Sigmoid colon (tissue), 7 donors: ENCODE data around the gene KCTD19. TPM values are rescaled to one million over a fixed set of nuclear protein-coding genes. Genes with fewer than 3 reads are reported as not detected.
A peak's percentile ranks its signal among the peaks of the same experiment; 100 is the strongest.

Experiments
- DNase-seq: peaks from one replicate; pipeline ENCODE4 v3.0.0-alpha.2; 2019
- H3K27ac ChIP-seq, 4 donors: fragments of 200-600 bp; sonication (generic); one replicate each; pipeline ENCODE4 v1.5.1; 2016 to 2019; ENCODE audit warnings: mild to moderate bottlenecking in 1 of 4
- H3K27me3 ChIP-seq, 3 donors: fragments of 200-600 bp; sonication (generic); one replicate each; pipeline ENCODE4 v1.5.1; 2019; ENCODE audit warnings: mild to moderate bottlenecking in 1 of 3
- H3K36me3 ChIP-seq, 4 donors: fragments of 200-600 bp; sonication (generic); one replicate each; pipeline ENCODE4 v1.5.1; 2016 to 2019
- H3K4me1 ChIP-seq, 4 donors: fragments of 200-600 bp; sonication (generic); one replicate each; pipeline ENCODE4 v1.5.1; 2017 to 2019
- H3K4me3 ChIP-seq, 4 donors: fragments of 200-600 bp; sonication (generic); one replicate each; pipeline ENCODE4 v1.5.1; 2017 to 2019; ENCODE audit warnings: mild to moderate bottlenecking in 2 of 4, moderate library complexity in 1 of 4
- H3K9me3 ChIP-seq, 4 donors: fragments of 200-600 bp in 3 of 4; sonication (generic) in 3 of 4; one replicate each; pipeline versions ENCODE4 v1.5.1 to v1.6.1; 2013 to 2019
- CTCF ChIP-seq, 4 experiments: fragments of 450-650 bp in 3 of 4; fragments of 200-600 bp in 1 of 4; IDR thresholded peaks; one replicate each; pipeline ENCODE4 v1.5.1; 2016 to 2019; ENCODE audit warnings: antibody characterized with exemption in 4 of 4, mild to moderate bottlenecking in 3 of 4, moderate library complexity in 2 of 4
- EP300 ChIP-seq, 4 donors: sonication (generic); formaldehyde crosslinking; IDR thresholded peaks; one replicate each; pipeline ENCODE4 v1.6.1; 2017; ENCODE audit warnings: antibody characterized with exemption in 4 of 4
- POLR2A ChIP-seq, 2 donors: fragments of 450-650 bp; IDR thresholded peaks; one replicate each; pipeline ENCODE4 v1.6.1; 2016; ENCODE audit warnings: antibody characterized with exemption in 2 of 2, mild to moderate bottlenecking in 2 of 2, moderate library complexity in 2 of 2
- POLR2AphosphoS5 ChIP-seq, 4 donors: sonication (generic); formaldehyde crosslinking; IDR thresholded peaks; one replicate each; pipeline ENCODE4 v1.6.1; 2017; ENCODE audit warnings: antibody characterized with exemption in 4 of 4
- WGBS, 2 donors: extraction: QIAGEN DNeasy Blood & Tissue Kit; methylation state at CpG; one replicate each; pipeline ENCODE4 v1.1.7; 2013; 5-methylcytosine and 5-hydroxymethylcytosine counted together
- intact Hi-C: fragments of 100-400 bp; cut with DNase I; formaldehyde crosslinking; loops from one replicate; pipeline ENCODE4 v1.15.1; 2023
- polyA plus RNA-seq, 3 donors: library from polyadenylated mRNA; stranded (reverse); fragments of 200-250 nt; gene quantifications; one replicate each; pipeline ENCODE4 v1.2.3, GENCODE V29; 2013
- total RNA-seq, 4 donors: library from RNA; depleted of rRNA; stranded (reverse); fragments of >200 nt; gene quantifications; one replicate each; pipeline ENCODE4 v1.1.0, GENCODE V29; 2016
- donor health status: healthy with polysubstance abuse.
- donor health status: Bipolar disorder and iron deficiency.
- donor health status: healthy.

KCTD19 gene
- total and polyA plus RNA-seq, 7 donors: under 0.01 to 0.04 TPM; not detected in 5

- Histone ChIP-seq H3K4me1 (peaks cover 0 to 60% (median 39%) of the 10 kb centered on the region in 4 donors), H3K27me3 (no peaks in the 10 kb centered on the region), H3K36me3 (peaks cover 3 to 23% (median 11%) of the 10 kb centered on the region in 4 donors), H3K9me3 (no peaks in the 10 kb centered on the region), H3K27ac (peak overlapping the region in 2 of 4 donors; percentile 58 to 65), H3K4me3 (no peak overlapping the region)
- DNase-seq: no peak
- TF ChIP-seq POLR2AphosphoS5 (IDR thresholded peaks at IDR 0.05) (no peak), CTCF (IDR thresholded peaks at IDR 0.05) (no peak), EP300 (IDR thresholded peaks at IDR 0.05) (no peak)
- 85 to 87% methylated on average over 4 of the region's 4 CpGs for WGBS, 2 donors
- intact Hi-C loops: no loop called here
Measured at GRCh38 chr16:67242138-67242730, 84.3 kb downstream of the KCTD19 start.

GRCh38 chr16:67241008-67241900 lies 85.3 kb downstream of the KCTD19 start:
- peak overlapping the region; percentile 42 to 65 (median 52) for H3K27ac ChIP-seq
- no peak overlapping the region for H3K4me3 ChIP-seq
- 8 to 61% methylated on average over 10 of the region's 10 CpGs for WGBS, 2 donors
- no peaks in the 10 kb centered on the region for H3K27me3 ChIP-seq
- no peak for DNase-seq
- TF ChIP-seq POLR2AphosphoS5 (IDR thresholded peaks at IDR 0.05) (peak in 1 of 4 donors; percentile 10), EP300 (IDR thresholded peaks at IDR 0.05) (no peak), POLR2A (IDR thresholded peaks at IDR 0.05) (peak in 1 of 2 donors; percentile 25)
- intact Hi-C loops: no loop called here
- peaks cover 0 to 51% (median 36%) of the 10 kb centered on the region in 4 donors for H3K4me1 ChIP-seq
- peaks cover 3 to 33% (median 15%) of the 10 kb centered on the region in 4 donors for H3K36me3 ChIP-seq
- no peaks in the 10 kb centered on the region for H3K9me3 ChIP-seq

- peaks cover 3 to 41% (median 18%) of the 10 kb centered on the region in 4 donors for H3K36me3 ChIP-seq
- 68 to 82% methylated on average over 4 of the region's 4 CpGs for WGBS, 2 donors
- no peak for DNase-seq
- peaks cover 0 to 45% (median 31%) of the 10 kb centered on the region in 4 donors for H3K4me1 ChIP-seq
- H3K4me3 ChIP-seq: no peak overlapping the region
- no peaks in the 10 kb centered on the region for H3K9me3 ChIP-seq
- TF ChIP-seq POLR2A (IDR thresholded peaks at IDR 0.05) (no peak), CTCF (IDR thresholded peaks at IDR 0.05) (no peak), EP300 (IDR thresholded peaks at IDR 0.05) (no peak), POLR2AphosphoS5 (IDR thresholded peaks at IDR 0.05) (no peak)
- intact Hi-C loops: no loop called here
- no peaks in the 10 kb centered on the region for H3K27me3 ChIP-seq
- H3K27ac ChIP-seq: peak overlapping the region; percentile 42 to 65 (median 52)
Measured at GRCh38 chr16:67240506-67240905, 86.0 kb downstream of the KCTD19 start.

Other genes with a start within 250 kb of the KCTD19 start
- gene PHAF1, start 216.8 kb downstream of the KCTD19 start, total RNA-seq: 10 to 100 TPM; 11.4 to 16.3 (median 14.0) TPM
- 1 to 10 TPM; 8.9 to 9.7 (median 9.0) TPM for gene PHAF1, start 216.8 kb downstream of the KCTD19 start, polyA plus RNA-seq
- 10 to 100 TPM in 3 of 4 donors, 1 to 10 TPM in 1; 8.7 to 18.8 (median 12.2) TPM for gene B3GNT9, start 175.7 kb downstream of the KCTD19 start, total RNA-seq
- gene B3GNT9, start 175.7 kb downstream of the KCTD19 start, polyA plus RNA-seq: 1 to 10 TPM in 2 of 3 donors, under 1 TPM in 1; 0.46 to 4.9 (median 1.2) TPM
- 10 to 100 TPM; 16.1 to 23.2 (median 19.6) TPM for gene TRADD, start 166.8 kb downstream of the KCTD19 start, total RNA-seq
- 10 to 100 TPM; 23.4 to 30.2 (median 26.4) TPM for gene TRADD, start 166.8 kb downstream of the KCTD19 start, polyA plus RNA-seq
- gene FBXL8, start 166.8 kb downstream of the KCTD19 start, total RNA-seq: 10 to 100 TPM in 2 of 4 donors, 1 to 10 TPM in 2; 7.5 to 11.8 (median 9.7) TPM
- gene FBXL8, start 166.8 kb downstream of the KCTD19 start, polyA plus RNA-seq: 10 to 100 TPM in 2 of 3 donors, 1 to 10 TPM in 1; 4.9 to 19.1 (median 10.8) TPM
- 100 to 1,000 TPM in 1 of 4 donors, 10 to 100 TPM in 3; 21.2 to 109 (median 25.8) TPM for gene HSF4, start 162.0 kb downstream of the KCTD19 start, total RNA-seq
- gene HSF4, start 162.0 kb downstream of the KCTD19 start, polyA plus RNA-seq: 10 to 100 TPM in 1 of 3 donors, 1 to 10 TPM in 2; 1.2 to 17.9 (median 3.6) TPM
- 10 to 100 TPM; 23.2 to 36.7 (median 25.9) TPM for gene NOL3, start 156.2 kb downstream of the KCTD19 start, total RNA-seq
- gene NOL3, start 156.2 kb downstream of the KCTD19 start, polyA plus RNA-seq: 10 to 100 TPM; 12.7 to 23.9 (median 13.2) TPM
- 10 to 100 TPM in 1 of 4 donors, 1 to 10 TPM in 3; 6.6 to 22.2 (median 9.7) TPM for gene MATCAP1, start 142.8 kb downstream of the KCTD19 start, total RNA-seq
- 10 to 100 TPM in 1 of 3 donors, 1 to 10 TPM in 2; 3.0 to 30.3 (median 4.8) TPM for gene MATCAP1, start 142.8 kb downstream of the KCTD19 start, polyA plus RNA-seq
- 1 to 10 TPM; 1.1 to 4.4 (median 1.9) TPM for gene EXOC3L1, start 136.6 kb downstream of the KCTD19 start, total RNA-seq
- 1 to 10 TPM; 2.5 to 8.4 (median 5.4) TPM for gene EXOC3L1, start 136.6 kb downstream of the KCTD19 start, polyA plus RNA-seq
- 10 to 100 TPM; 59.9 to 85.9 (median 76.0) TPM for gene E2F4, start 134.6 kb downstream of the KCTD19 start, total RNA-seq
- 10 to 100 TPM; 40.0 to 71.0 (median 51.7) TPM for gene E2F4, start 134.6 kb downstream of the KCTD19 start, polyA plus RNA-seq
- gene ELMO3, start 127.6 kb downstream of the KCTD19 start, total RNA-seq: 1 to 10 TPM in 2 of 4 donors, under 1 TPM in 2; 0.14 to 1.7 (median 1.1) TPM
- gene ELMO3, start 127.6 kb downstream of the KCTD19 start, polyA plus RNA-seq: 10 to 100 TPM; 31.8 to 41.8 (median 35.1) TPM
- gene TMEM208, start 99.6 kb downstream of the KCTD19 start, total RNA-seq: 10 to 100 TPM; 15.3 to 31.4 (median 24.2) TPM
- 100 to 1,000 TPM in 1 of 3 donors, 10 to 100 TPM in 2; 33.0 to 109 (median 36.5) TPM for gene TMEM208, start 99.6 kb downstream of the KCTD19 start, polyA plus RNA-seq
- gene FHOD1, start 79.3 kb downstream of the KCTD19 start, total RNA-seq: 10 to 100 TPM in 2 of 4 donors, 1 to 10 TPM in 2; 6.7 to 17.1 (median 11.5) TPM
- 10 to 100 TPM in 1 of 3 donors, 1 to 10 TPM in 2; 4.8 to 25.2 (median 5.5) TPM for gene FHOD1, start 79.3 kb downstream of the KCTD19 start, polyA plus RNA-seq
- 1 to 10 TPM in 2 of 4 donors, under 1 TPM in 1, not detected in 1; 0.68 to 6.1 (median 1.1) TPM for gene SLC9A5, start 77.8 kb downstream of the KCTD19 start, total RNA-seq
- under 1 TPM in 2 of 3 donors, not detected in 1; 0.46 to 0.99 TPM for gene SLC9A5, start 77.8 kb downstream of the KCTD19 start, polyA plus RNA-seq
- gene PLEKHG4, start 47.2 kb downstream of the KCTD19 start, total RNA-seq: 1 to 10 TPM; 1.4 to 6.2 (median 3.7) TPM
- gene PLEKHG4, start 47.2 kb downstream of the KCTD19 start, polyA plus RNA-seq: 1 to 10 TPM; 3.0 to 7.9 (median 3.5) TPM
- under 1 TPM in 1 of 4 donors, not detected in 3; 0.55 TPM for gene LRRC36, start 74 bp upstream of the KCTD19 start, total RNA-seq
- under 1 TPM in 1 of 3 donors, not detected in 2; 0.74 TPM for gene LRRC36, start 74 bp upstream of the KCTD19 start, polyA plus RNA-seq
- 10 to 100 TPM in 3 of 4 donors, 1 to 10 TPM in 1; 8.1 to 27.4 (median 16.9) TPM for gene TPPP3, start 66.8 kb upstream of the KCTD19 start, total RNA-seq
- 10 to 100 TPM in 1 of 3 donors, 1 to 10 TPM in 2; 2.4 to 13.6 (median 8.6) TPM for gene TPPP3, start 66.8 kb upstream of the KCTD19 start, polyA plus RNA-seq
- 10 to 100 TPM; 12.7 to 18.3 (median 16.1) TPM for gene ZDHHC1, start 89.7 kb upstream of the KCTD19 start, total RNA-seq
- 1 to 10 TPM; 4.2 to 6.6 (median 4.4) TPM for gene ZDHHC1, start 89.7 kb upstream of the KCTD19 start, polyA plus RNA-seq
- gene HSD11B2, start 104.4 kb upstream of the KCTD19 start, total RNA-seq: 1 to 10 TPM in 2 of 4 donors, under 1 TPM in 1, not detected in 1; 0.14 to 3.9 (median 1.4) TPM
- 100 to 1,000 TPM in 1 of 3 donors, 10 to 100 TPM in 2; 88.3 to 353 (median 90.4) TPM for gene HSD11B2, start 104.4 kb upstream of the KCTD19 start, polyA plus RNA-seq
- 100 to 1,000 TPM in 2 of 4 donors, 10 to 100 TPM in 2; 70.3 to 112 (median 93.6) TPM for gene ATP6V0D1, start 154.4 kb upstream of the KCTD19 start, total RNA-seq
- 100 to 1,000 TPM; 214 to 287 (median 231) TPM for gene ATP6V0D1, start 154.4 kb upstream of the KCTD19 start, polyA plus RNA-seq
- not detected for gene AGRP, start 156.8 kb upstream of the KCTD19 start, total RNA-seq
- not detected for gene AGRP, start 156.8 kb upstream of the KCTD19 start, polyA plus RNA-seq
- gene RIPOR1, start 202.1 kb upstream of the KCTD19 start, total RNA-seq: 10 to 100 TPM; 23.9 to 60.9 (median 35.2) TPM
- gene RIPOR1, start 202.1 kb upstream of the KCTD19 start, polyA plus RNA-seq: 10 to 100 TPM; 10.2 to 26.7 (median 11.8) TPM
- gene CTCF, start 235.8 kb upstream of the KCTD19 start, total RNA-seq: 10 to 100 TPM; 29.2 to 45.7 (median 35.8) TPM
- 10 to 100 TPM; 25.8 to 28.8 (median 27.5) TPM for gene CTCF, start 235.8 kb upstream of the KCTD19 start, polyA plus RNA-seq